ENCODE results near the gene PLPP1.

PLPP1 gene

GRCh38 chr5:55441954-55442353, 92.8 kb downstream of the PLPP1 start:
- DNase-seq: no peak

GRCh38 chr5:55441107-55441771, 93.5 kb downstream of the PLPP1 start:
- no peak for DNase-seq

- no peak for DNase-seq
Measured at GRCh38 chr5:55440188-55440646, 94.5 kb downstream of the PLPP1 start.

- DNase-seq: no peak
Measured at GRCh38 chr5:55438998-55439397, 95.8 kb downstream of the PLPP1 start.

GRCh38 chr5:55437859-55438206, 96.9 kb downstream of the PLPP1 start:
- DNase-seq: no peak

GRCh38 chr5:55437452-55437851, 97.3 kb downstream of the PLPP1 start:
- no peak for DNase-seq

GRCh38 chr5:55432549-55432948, 102.2 kb downstream of the PLPP1 start:
- no peak for DNase-seq

GRCh38 chr5:55429613-55430253, 105.0 kb downstream of the PLPP1 start:
- DNase-seq: peak; percentile 32

- no peak for DNase-seq
Measured at GRCh38 chr5:55429221-55429612, 105.5 kb downstream of the PLPP1 start.

- DNase-seq: peak; percentile 12
Measured at GRCh38 chr5:55427157-55427556, 107.6 kb downstream of the PLPP1 start.

GRCh38 chr5:55426455-55426854, 108.3 kb downstream of the PLPP1 start:
- DNase-seq: no peak

- no peak for DNase-seq
Measured at GRCh38 chr5:55421074-55421529, 113.7 kb downstream of the PLPP1 start.

GRCh38 chr5:55418994-55419968, 115.5 kb downstream of the PLPP1 start:
- no peak for DNase-seq

- DNase-seq: no peak
Measured at GRCh38 chr5:55416306-55416705, 118.5 kb downstream of the PLPP1 start.

- no peak for DNase-seq
Measured at GRCh38 chr5:55415071-55415470, 119.7 kb downstream of the PLPP1 start.

GRCh38 chr5:55413644-55414043, 121.1 kb downstream of the PLPP1 start:
- no peak for DNase-seq

GRCh38 chr5:55411876-55412275, 122.9 kb downstream of the PLPP1 start:
- no peak for DNase-seq

GRCh38 chr5:55410845-55411244, 123.9 kb downstream of the PLPP1 start:
- DNase-seq: no peak

GRCh38 chr5:55409775-55410174, 125.0 kb downstream of the PLPP1 start:
- DNase-seq: no peak

- no peak for DNase-seq
Measured at GRCh38 chr5:55407984-55408383, 126.8 kb downstream of the PLPP1 start.

- peak; percentile 11 for DNase-seq
Measured at GRCh38 chr5:55407059-55407684, 127.6 kb downstream of the PLPP1 start.

- peak; percentile 79 for DNase-seq
Measured at GRCh38 chr5:55406292-55406691, 128.5 kb downstream of the PLPP1 start.

GRCh38 chr5:55402199-55402598, 132.6 kb downstream of the PLPP1 start:
- DNase-seq: no peak
